Sigmoid colon (tissue), 7 donors: ENCODE results near the gene AP1M1. TPM values are rescaled to one million over a fixed set of nuclear protein-coding genes. Genes with fewer than 3 reads are reported as not detected.
"Not testable (repeated sequence)": the region's sequence is repeated elsewhere in the genome, so short reads cannot be mapped to it uniquely, and the experiment has no call there.

Experiments used
- DNase-seq: peaks from one replicate; pipeline ENCODE4 v3.0.0-alpha.2; 2019
- H3K27ac ChIP-seq, 4 donors: fragments of 200-600 bp; sonication (generic); one replicate each; pipeline ENCODE4 v1.5.1; 2016 to 2019; ENCODE audit warnings: mild to moderate bottlenecking in 1 of 4
- H3K27me3 ChIP-seq, 3 donors: fragments of 200-600 bp; sonication (generic); one replicate each; pipeline ENCODE4 v1.5.1; 2019; ENCODE audit warnings: mild to moderate bottlenecking in 1 of 3
- H3K36me3 ChIP-seq, 4 donors: fragments of 200-600 bp; sonication (generic); one replicate each; pipeline ENCODE4 v1.5.1; 2016 to 2019
- H3K4me1 ChIP-seq, 4 donors: fragments of 200-600 bp; sonication (generic); one replicate each; pipeline ENCODE4 v1.5.1; 2017 to 2019
- H3K4me3 ChIP-seq, 4 donors: fragments of 200-600 bp; sonication (generic); one replicate each; pipeline ENCODE4 v1.5.1; 2017 to 2019; ENCODE audit warnings: mild to moderate bottlenecking in 2 of 4, moderate library complexity in 1 of 4
- H3K9me3 ChIP-seq, 4 donors: fragments of 200-600 bp in 3 of 4; sonication (generic) in 3 of 4; one replicate each; pipeline versions ENCODE4 v1.5.1 to v1.6.1; 2013 to 2019
- EP300 ChIP-seq, 4 donors: sonication (generic); formaldehyde crosslinking; IDR thresholded peaks; one replicate each; pipeline ENCODE4 v1.6.1; 2017; ENCODE audit warnings: antibody characterized with exemption in 4 of 4
- POLR2A ChIP-seq, 2 donors: fragments of 450-650 bp; IDR thresholded peaks; one replicate each; pipeline ENCODE4 v1.6.1; 2016; ENCODE audit warnings: antibody characterized with exemption in 2 of 2, mild to moderate bottlenecking in 2 of 2, moderate library complexity in 2 of 2
- POLR2AphosphoS5 ChIP-seq, 4 donors: sonication (generic); formaldehyde crosslinking; IDR thresholded peaks; one replicate each; pipeline ENCODE4 v1.6.1; 2017; ENCODE audit warnings: antibody characterized with exemption in 4 of 4
- WGBS, 2 donors: extraction: QIAGEN DNeasy Blood & Tissue Kit; methylation state at CpG; one replicate each; pipeline ENCODE4 v1.1.7; 2013; 5-methylcytosine and 5-hydroxymethylcytosine counted together
- intact Hi-C: fragments of 100-400 bp; cut with DNase I; formaldehyde crosslinking; loops from one replicate; pipeline ENCODE4 v1.15.1; 2023
- polyA plus RNA-seq, 3 donors: library from polyadenylated mRNA; stranded (reverse); fragments of 200-250 nt; gene quantifications; one replicate each; pipeline ENCODE4 v1.2.3, GENCODE V29; 2013
- total RNA-seq, 4 donors: library from RNA; depleted of rRNA; stranded (reverse); fragments of >200 nt; gene quantifications; one replicate each; pipeline ENCODE4 v1.1.0, GENCODE V29; 2016
- TF ChIP-seq, protein P1 (sequence below), 4 experiments: fragments of 450-650 bp in 3 of 4; fragments of 200-600 bp in 1 of 4; IDR thresholded peaks; one replicate each; pipeline ENCODE4 v1.5.1; 2016 to 2019; ENCODE audit warnings: antibody characterized with exemption in 4 of 4, mild to moderate bottlenecking in 3 of 4, moderate library complexity in 2 of 4
- donor health status: healthy with polysubstance abuse.
- donor health status: Bipolar disorder and iron deficiency.
- donor health status: healthy.

AP1M1 gene
- total and polyA plus RNA-seq, 7 donors = 18.7 to 63.7 (median 57.1) TPM

DNA sequence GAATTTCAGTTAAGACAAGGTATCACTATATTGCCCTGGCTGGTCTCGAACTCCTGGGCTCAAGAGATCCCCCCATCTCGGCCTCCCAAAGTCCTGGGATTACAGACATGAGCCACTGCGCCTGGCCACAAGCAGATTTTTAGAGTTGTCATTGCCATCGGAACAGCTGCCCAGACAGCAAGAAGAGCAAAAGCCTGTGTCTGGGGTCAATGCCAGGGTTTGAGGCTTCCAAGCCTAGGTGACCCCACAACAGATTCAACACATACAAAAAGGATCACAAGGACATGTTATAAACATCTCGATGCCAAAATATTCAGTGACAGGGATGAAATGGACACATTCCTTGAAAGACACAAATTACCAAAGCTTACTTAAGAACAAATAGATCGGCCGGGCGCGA lies 86.8 kb downstream of the AP1M1 start:
- Histone ChIP-seq H3K4me3 (no peak overlapping the region), H3K27me3 (no peaks in the 10 kb centered on the region), H3K4me1 (peaks cover 0 to 40% (median 31%) of the 10 kb centered on the region in 4 donors), H3K36me3 (no peaks in the 10 kb centered on the region), H3K27ac (peak overlapping the region; percentile 89 to 98 (median 94)), H3K9me3 (no peaks in the 10 kb centered on the region)
- DNase-seq = no peak
- TF ChIP-seq, protein P1, sequence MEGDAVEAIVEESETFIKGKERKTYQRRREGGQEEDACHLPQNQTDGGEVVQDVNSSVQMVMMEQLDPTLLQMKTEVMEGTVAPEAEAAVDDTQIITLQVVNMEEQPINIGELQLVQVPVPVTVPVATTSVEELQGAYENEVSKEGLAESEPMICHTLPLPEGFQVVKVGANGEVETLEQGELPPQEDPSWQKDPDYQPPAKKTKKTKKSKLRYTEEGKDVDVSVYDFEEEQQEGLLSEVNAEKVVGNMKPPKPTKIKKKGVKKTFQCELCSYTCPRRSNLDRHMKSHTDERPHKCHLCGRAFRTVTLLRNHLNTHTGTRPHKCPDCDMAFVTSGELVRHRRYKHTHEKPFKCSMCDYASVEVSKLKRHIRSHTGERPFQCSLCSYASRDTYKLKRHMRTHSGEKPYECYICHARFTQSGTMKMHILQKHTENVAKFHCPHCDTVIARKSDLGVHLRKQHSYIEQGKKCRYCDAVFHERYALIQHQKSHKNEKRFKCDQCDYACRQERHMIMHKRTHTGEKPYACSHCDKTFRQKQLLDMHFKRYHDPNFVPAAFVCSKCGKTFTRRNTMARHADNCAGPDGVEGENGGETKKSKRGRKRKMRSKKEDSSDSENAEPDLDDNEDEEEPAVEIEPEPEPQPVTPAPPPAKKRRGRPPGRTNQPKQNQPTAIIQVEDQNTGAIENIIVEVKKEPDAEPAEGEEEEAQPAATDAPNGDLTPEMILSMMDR (IDR thresholded peaks at IDR 0.05) = no peak
- no peak for TF ChIP-seq POLR2AphosphoS5 (IDR thresholded peaks at IDR 0.05)
- no peak for TF ChIP-seq EP300 (IDR thresholded peaks at IDR 0.05)
- no peak for TF ChIP-seq POLR2A (IDR thresholded peaks at IDR 0.05)
- intact Hi-C loops = no loop called here
- 91 to 93% methylated on average over 9 of the region's 9 CpGs for WGBS, 2 donors

DNA sequence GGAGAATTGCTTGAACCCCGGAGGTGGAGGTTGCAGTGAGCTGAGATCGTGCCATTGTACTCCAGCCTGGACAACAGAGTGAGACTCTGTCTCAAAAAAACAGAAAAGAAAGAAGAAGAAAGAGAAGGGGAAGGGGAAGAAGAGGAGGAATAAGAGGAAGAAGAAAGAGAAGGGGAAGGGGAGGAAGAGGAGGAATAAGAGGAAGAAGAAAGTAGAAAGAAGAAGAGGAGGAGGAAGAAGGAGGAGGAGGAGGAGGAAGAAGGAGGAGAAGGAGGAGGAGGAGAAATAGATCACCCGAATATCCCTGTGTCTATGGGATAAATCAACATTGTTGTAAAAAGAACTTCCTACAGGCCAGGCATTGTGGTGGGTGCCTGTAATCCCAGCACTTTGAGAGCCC lies 87.4 kb downstream of the AP1M1 start:
- Histone ChIP-seq H3K4me1 (peaks cover 0 to 40% (median 30%) of the 10 kb centered on the region in 4 donors), H3K27ac (peak overlapping the region; percentile 89 to 98 (median 94))
- DNase-seq, intact Hi-C loops, H3K27me3 ChIP-seq, H3K36me3 ChIP-seq, H3K9me3 ChIP-seq, H3K4me3 ChIP-seq: not testable (repeated sequence)
- WGBS, 2 donors = 69 to 82% methylated on average over 3 of the region's 3 CpGs

DNA sequence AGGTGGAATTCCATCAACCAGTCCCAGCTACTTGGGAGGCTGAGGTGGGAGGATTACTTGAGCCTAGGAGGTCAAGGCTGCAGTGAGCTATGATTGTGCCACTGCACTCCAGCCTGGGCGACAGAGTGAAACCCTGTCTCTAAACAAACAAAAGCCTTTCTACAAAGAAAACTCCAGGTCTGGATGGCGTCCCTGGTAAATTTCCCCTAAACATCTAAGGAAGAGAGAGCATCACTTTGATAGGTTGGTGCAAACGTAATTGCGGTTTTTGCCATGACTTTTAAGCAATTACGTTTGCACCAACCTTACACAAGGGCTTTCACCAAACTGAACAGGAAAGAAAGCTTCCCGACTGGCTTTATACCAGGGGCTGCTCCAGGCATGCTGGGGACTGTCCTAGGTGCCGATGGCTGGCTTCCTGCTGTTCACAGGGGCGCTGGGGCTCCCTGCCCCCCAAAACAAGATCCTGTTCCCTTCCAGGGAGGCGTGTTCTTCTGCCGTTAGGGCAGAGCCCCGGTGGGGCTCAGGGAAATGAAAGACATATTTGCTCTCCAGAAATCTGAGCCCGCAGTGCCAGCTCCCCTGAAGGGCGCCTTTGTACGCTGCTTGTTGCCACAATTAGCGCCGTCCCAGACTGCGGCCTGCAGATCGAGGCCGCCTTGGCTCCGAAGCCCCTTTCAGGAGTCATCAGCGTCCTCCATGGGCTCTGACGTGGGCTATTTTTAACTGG lies 88.2 kb downstream of the AP1M1 start:
- Histone ChIP-seq H3K27me3 (no peaks in the 10 kb centered on the region), H3K36me3 (no peaks in the 10 kb centered on the region), H3K27ac (peak overlapping the region; percentile 89 to 98 (median 94)), H3K9me3 (no peaks in the 10 kb centered on the region), H3K4me1 (peaks cover 0 to 40% (median 30%) of the 10 kb centered on the region in 4 donors), H3K4me3 (peak overlapping the region in 1 of 4 donors; percentile 12)
- intact Hi-C loops = no loop called here
- WGBS, 2 donors = 13 to 29% methylated on average over 22 of the region's 22 CpGs
- no peak for DNase-seq
- TF ChIP-seq POLR2AphosphoS5 (IDR thresholded peaks at IDR 0.05) = peak in 1 of 4 donors; percentile 12
- peak in 1 of 2 donors; percentile 6 for TF ChIP-seq POLR2A (IDR thresholded peaks at IDR 0.05)
- TF ChIP-seq, protein P1 (IDR thresholded peaks at IDR 0.05) = no peak

DNA sequence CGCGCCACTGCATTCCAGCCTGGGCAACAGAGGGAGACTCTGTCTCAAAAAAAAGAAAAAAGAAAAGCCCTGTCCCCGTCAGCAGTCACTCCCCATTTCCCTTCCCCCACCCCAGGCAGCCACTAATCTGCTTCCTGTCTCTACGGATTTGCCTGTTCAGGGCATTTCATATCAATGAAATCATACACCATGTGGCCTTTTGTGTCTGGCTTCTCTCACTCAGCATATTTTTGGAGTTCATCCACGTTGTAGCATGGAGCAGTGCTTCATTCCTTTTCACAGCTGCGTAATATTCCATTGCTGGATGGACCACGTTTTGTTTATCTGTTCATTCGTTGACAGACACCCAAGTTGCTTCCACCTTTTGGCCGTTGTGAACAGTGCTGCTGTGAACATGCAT lies 90.8 kb downstream of the AP1M1 start:
- intact Hi-C loops = no loop called here
- peaks cover 0 to 45% (median 32%) of the 10 kb centered on the region in 4 donors for H3K4me1 ChIP-seq
- peak overlapping the region in 1 of 4 donors; percentile 33 for H3K27ac ChIP-seq
- H3K27me3 ChIP-seq = no peaks in the 10 kb centered on the region
- H3K9me3 ChIP-seq = no peaks in the 10 kb centered on the region
- H3K4me3 ChIP-seq = no peak overlapping the region
- 71 to 75% methylated on average over 9 of the region's 9 CpGs for WGBS, 2 donors
- H3K36me3 ChIP-seq = no peaks in the 10 kb centered on the region
- no peak for DNase-seq
- TF ChIP-seq POLR2A (IDR thresholded peaks at IDR 0.05) = no peak
- TF ChIP-seq POLR2AphosphoS5 (IDR thresholded peaks at IDR 0.05) = peak in 3 of 4 donors; percentile 29 to 58 (median 34)
- TF ChIP-seq, protein P1 (IDR thresholded peaks at IDR 0.05) = no peak
- TF ChIP-seq EP300 (IDR thresholded peaks at IDR 0.05) = no peak

DNA sequence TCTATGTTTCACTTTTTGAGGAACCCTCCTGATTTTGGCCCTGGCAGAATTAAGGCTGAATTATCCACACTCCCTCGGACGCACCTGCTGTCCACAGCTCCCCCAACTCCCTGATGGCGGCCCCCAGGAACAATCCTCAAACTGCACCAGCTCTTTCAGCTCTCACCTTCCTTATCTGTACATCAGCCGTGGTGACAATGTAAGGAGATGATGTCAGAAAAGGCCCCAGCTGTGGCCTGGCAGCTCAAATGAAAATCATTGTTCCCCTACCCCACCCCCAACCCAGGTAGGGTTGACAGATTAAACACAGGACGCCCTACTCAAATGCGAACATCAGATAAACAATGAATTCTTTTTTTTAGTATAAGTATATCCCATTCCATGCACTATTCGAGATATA lies 91.9 kb downstream of the AP1M1 start:
- Histone ChIP-seq H3K4me3 (no peak overlapping the region), H3K27ac (no peak overlapping the region), H3K4me1 (peaks cover 0 to 44% (median 31%) of the 10 kb centered on the region in 4 donors), H3K36me3 (no peaks in the 10 kb centered on the region), H3K9me3 (no peaks in the 10 kb centered on the region), H3K27me3 (no peaks in the 10 kb centered on the region)
- TF ChIP-seq POLR2A (IDR thresholded peaks at IDR 0.05) (no peak), EP300 (IDR thresholded peaks at IDR 0.05) (no peak), POLR2AphosphoS5 (IDR thresholded peaks at IDR 0.05) (no peak)
- TF ChIP-seq, protein P1 (IDR thresholded peaks at IDR 0.05) = no peak
- intact Hi-C loops = no loop called here
- no peak for DNase-seq
- WGBS, 2 donors = 81 to 82% methylated on average over 7 of the region's 7 CpGs
